K562 (cell line): Measurements from ENCODE around the gene LAPTM4A. TPM values are rescaled to one million over a fixed set of nuclear protein-coding genes. Genes with fewer than 3 reads are reported as not detected.

ENCODE experiments used
- ETV5 ChIP-seq: sonication (generic); formaldehyde crosslinking; IDR thresholded peaks from 2 replicates; pipeline ENCODE4 v1.4.0; 2020; ENCODE audit warnings: low read depth, mild to moderate bottlenecking, missing genetic modification reagents
- FOXM1 ChIP-seq, 2 experiments: fragments of 450-650 bp in 1 of 2; sonication (generic) in 1 of 2; formaldehyde crosslinking in 1 of 2; IDR thresholded peaks; 2 replicates each; pipeline versions ENCODE4 v1.6.1 to v1.9.0; 2017 to 2022; ENCODE audit warnings: low read depth in 2 of 2, mild to moderate bottlenecking in 2 of 2, missing genetic modification reagents in 1 of 2, moderate library complexity in 1 of 2
- HES1 ChIP-seq: fragments of 450-650 bp; IDR thresholded peaks from 2 replicates; pipeline ENCODE4 v1.6.1; 2016; ENCODE audit warnings: low read depth, mild to moderate bottlenecking, moderate library complexity
- KDM4B ChIP-seq, 2 experiments: fragments of 450-650 bp in 1 of 2; sonication (generic) in 1 of 2; IDR thresholded peaks; 2 replicates each; pipeline ENCODE4 v1.6.1; 2016 to 2017; ENCODE audit warnings: borderline replicate concordance in 2 of 2, antibody characterized with exemption in 1 of 2, low read depth in 1 of 2, mild to moderate bottlenecking in 1 of 2
- MEIS2 ChIP-seq: fragments of 450-650 bp; IDR thresholded peaks from 2 replicates; pipeline ENCODE4 v1.6.1; 2014; ENCODE audit warnings: mild to moderate bottlenecking; ENCODE audit not compliant: partially characterized antibody
- MYC ChIP-seq, 2 experiments: fragments of 250-450 bp in 1 of 2; sonication (Bioruptor Pico) in 1 of 2; IDR thresholded peaks; 2 replicates each; pipeline versions ENCODE4 v1.5.1 to v1.6.1; 2012 to 2021; ENCODE audit warnings: low read depth in 2 of 2, borderline replicate concordance in 1 of 2, improper control_type of control experiment in 1 of 2, low read length in 1 of 2, mild to moderate bottlenecking in 1 of 2, moderate library complexity in 1 of 2
- PCBP1 ChIP-seq: fragments of 200-400 bp; formaldehyde crosslinking; IDR thresholded peaks from 2 replicates; pipeline ENCODE4 v1.6.1; 2018; ENCODE audit warnings: mild to moderate bottlenecking, low read depth, low read length; ENCODE audit not compliant: poor library complexity, severe bottlenecking
- SP1 ChIP-seq: sonication (generic); formaldehyde crosslinking; IDR thresholded peaks from 2 replicates; pipeline ENCODE4 v1.8.1; 2022; ENCODE audit warnings: mild to moderate bottlenecking, missing genetic modification reagents
- SRSF3 ChIP-seq: fragments of 200-400 bp; formaldehyde crosslinking; IDR thresholded peaks from 2 replicates; pipeline ENCODE4 v1.6.1; 2016; ENCODE audit warnings: mild to moderate bottlenecking, low read length, moderate library complexity; ENCODE audit not compliant: insufficient read depth
- TCF15 ChIP-seq: fragments of 250-450 bp; sonication (Bioruptor Pico); IDR thresholded peaks from 2 replicates; pipeline ENCODE4 v1.8.0; 2022; ENCODE audit warnings: moderate library complexity, mild to moderate bottlenecking, inconsistent platforms
- UBTF ChIP-seq, 2 experiments: IDR thresholded peaks; 2 replicates each; pipeline ENCODE4 v1.6.1; 2012; ENCODE audit warnings: improper control_type of control experiment in 2 of 2, low read depth in 2 of 2, low read length in 2 of 2, borderline replicate concordance in 1 of 2
- XRCC3 ChIP-seq: fragments of 450-650 bp; IDR thresholded peaks from 2 replicates; pipeline ENCODE4 v1.6.1; 2017; ENCODE audit warnings: mild to moderate bottlenecking, moderate library complexity
- ZNF239 ChIP-seq: fragments of 250-450 bp; sonication (Bioruptor Pico); IDR thresholded peaks from 2 replicates; pipeline ENCODE4 v1.4.0; 2020; ENCODE audit warnings: mild to moderate bottlenecking
- ZNF277 ChIP-seq: fragments of 250-450 bp; sonication (Bioruptor Pico); IDR thresholded peaks from 2 replicates; pipeline ENCODE4 v1.8.0; 2022; ENCODE audit warnings: inconsistent platforms, mild to moderate bottlenecking, moderate library complexity, borderline replicate concordance
- ZNF3 ChIP-seq: fragments of 250-450 bp; sonication (Bioruptor Pico); IDR thresholded peaks from 2 replicates; pipeline ENCODE4 v1.5.0; 2021; ENCODE audit warnings: mild to moderate bottlenecking, moderate library complexity
- ZNF592 ChIP-seq: fragments of 450-650 bp; IDR thresholded peaks from 2 replicates; pipeline ENCODE4 v1.6.1; 2017; ENCODE audit warnings: antibody characterized with exemption, mild to moderate bottlenecking
- polyA plus RNA-seq, 8 experiments: library from polyadenylated mRNA; depleted of rRNA in 4 of 8; stranded (reverse) in 5 of 8; unstranded in 3 of 8; fragments of >200 nt; fragmentation: Nextera tagmentation in 2 of 8; fragmentation: Illumina TruSeq in 1 of 8; extraction: Ambion mirVana in 2 of 8; extraction: Trizol in 1 of 8; gene quantifications; 2 replicates each; pipeline versions ENCODE4 v1.2.1 to v1.2.3, GENCODE V29; 2011 to 2014; ENCODE audit warnings: inconsistent platforms in 1 of 8, missing spikeins in 1 of 8
- total RNA-seq, 7 experiments: library from RNA; depleted of rRNA in 6 of 7; stranded (reverse); fragments of >200 nt in 6 of 7; fragmentation: Illumina TruSeq in 2 of 7; extraction: Trizol in 2 of 7; gene quantifications; 2 replicates each; pipeline versions ENCODE4 v1.2.1 to v1.2.3, GENCODE V29; 2011 to 2021; ENCODE audit warnings: low replicate concordance in 1 of 7

The LAPTM4A gene
- total and polyA plus RNA-seq, 9 of the 15 experiments (the other 6 are each of a cell fraction or from before 2014, with no cell fraction given) = 13.4 to 157 (median 50.1) TPM

- no peak for TF ChIP-seq UBTF (IDR thresholded peaks at IDR 0.05; ENCODE audit: borderline replicate concordance in 1 of 2, low read depth in 2 of 2, low read length in 2 of 2)
- no peak for TF ChIP-seq ZNF592
- no peak for TF ChIP-seq ZNF3 (CRISPR knock-in tag)
- no peak for TF ChIP-seq SRSF3
- peak; percentile 82; the same call in 1 of the 2 replicates for TF ChIP-seq ETV5
- TF ChIP-seq TCF15 = no peak
- TF ChIP-seq PCBP1 = no peak
- no peak for TF ChIP-seq XRCC3
- TF ChIP-seq KDM4B (IDR thresholded peaks at IDR 0.05; ENCODE audit: borderline replicate concordance in 2 of 2, low read depth in 1 of 2) = no peak
- TF ChIP-seq ZNF239 = no peak
- TF ChIP-seq MEIS2 = no peak
- peak; percentile 35; the same call in 1 of the 2 replicates for TF ChIP-seq SP1
- no peak for TF ChIP-seq FOXM1 (IDR thresholded peaks at IDR 0.05; ENCODE audit: low read depth)
- TF ChIP-seq FOXM1 (CRISPR knock-in tag; IDR thresholded peaks at IDR 0.05; ENCODE audit: low read depth) = no peak
- peak; percentile 35; the same call in 1 of the 2 replicates for TF ChIP-seq MYC (IDR thresholded peaks at IDR 0.05; ENCODE audit: low read depth, low read length)
- no peak for TF ChIP-seq MYC (CRISPR knock-in tag; IDR thresholded peaks at IDR 0.05; ENCODE audit: borderline replicate concordance, low read depth)
- TF ChIP-seq HES1 = no peak
- TF ChIP-seq ZNF277 (CRISPR knock-in tag) = no peak
These were observed 61.6 kb downstream of the LAPTM4A start, which contains the start of gene WDR35 (continued) for GRCh38 chr2:19989667-19990415.
